T-helper 9 cell (primary cell): ENCODE data around the gene PALD1.
A peak's percentile ranks its signal among the peaks of the same experiment; 100 is the strongest.

Source experiments
- DNase-seq: peaks from one replicate; pipeline ENCODE4 v3.0.0-alpha.2; 2020

Gene PALD1

GRCh38 chr10:70537398-70538194, 59.0 kb downstream of the PALD1 start:
- no peak for DNase-seq

- no peak for DNase-seq
These were observed 59.6 kb downstream of the PALD1 start for GRCh38 chr10:70538195-70538520.

GRCh38 chr10:70538731-70539338, 60.3 kb downstream of the PALD1 start:
- DNase-seq = no peak

- DNase-seq = no peak
These were observed 60.9 kb downstream of the PALD1 start for GRCh38 chr10:70539471-70539870.

- DNase-seq = no peak
These were observed 61.7 kb downstream of the PALD1 start for GRCh38 chr10:70540089-70540788.

- no peak for DNase-seq
These were observed 62.3 kb downstream of the PALD1 start for GRCh38 chr10:70540789-70541360.

GRCh38 chr10:70541736-70542564, 63.4 kb downstream of the PALD1 start:
- DNase-seq = no peak

GRCh38 chr10:70542565-70542938, 64.0 kb downstream of the PALD1 start:
- no peak for DNase-seq

- DNase-seq = no peak
These were observed 65.3 kb downstream of the PALD1 start for GRCh38 chr10:70543911-70544310.

- DNase-seq = no peak
These were observed 66.1 kb downstream of the PALD1 start for GRCh38 chr10:70544431-70545340.

- DNase-seq = no peak
These were observed 68.0 kb downstream of the PALD1 start for GRCh38 chr10:70546584-70546983.

GRCh38 chr10:70549351-70549961, 70.9 kb downstream of the PALD1 start:
- DNase-seq = no peak

GRCh38 chr10:70549962-70550458, 71.4 kb downstream of the PALD1 start:
- DNase-seq = peak; percentile 68

GRCh38 chr10:70550459-70550858, 71.9 kb downstream of the PALD1 start:
- DNase-seq = no peak

- DNase-seq = no peak
These were observed 72.9 kb downstream of the PALD1 start for GRCh38 chr10:70551466-70551865.

GRCh38 chr10:70551971-70552422, 73.4 kb downstream of the PALD1 start:
- no peak for DNase-seq

- DNase-seq = no peak
These were observed 74.0 kb downstream of the PALD1 start for GRCh38 chr10:70552586-70552985.

GRCh38 chr10:70555371-70555770, 76.8 kb downstream of the PALD1 start:
- no peak for DNase-seq

GRCh38 chr10:70557086-70557845, 78.7 kb downstream of the PALD1 start:
- no peak for DNase-seq

- DNase-seq = no peak
These were observed 79.3 kb downstream of the PALD1 start for GRCh38 chr10:70557876-70558275.
